Smooth muscle cell (in vitro differentiated cells): ENCODE data around the gene FCRLB. TPM values are rescaled to one million over a fixed set of nuclear protein-coding genes. Genes with fewer than 3 reads are reported as not detected.

ENCODE experiments used
- DNase-seq: peaks from one replicate; lab custom pipeline; 2025; ENCODE audit not compliant: unreplicated experiment; lab: John Stamatoyannopoulos, UW
- H2AFZ ChIP-seq: fragments of 200-600 bp; sonication (generic); 2 replicates; pipeline ENCODE4 v1.6.0; 2016; ENCODE audit warnings: antibody characterized with exemption, low read depth, mild to moderate bottlenecking
- H3F3A ChIP-seq: fragments of 200-600 bp; sonication (generic); 2 replicates; pipeline ENCODE4 v1.6.0; 2017; ENCODE audit warnings: antibody characterized with exemption, low read depth
- H3K27ac ChIP-seq: fragments of 200-600 bp; sonication (generic); 2 replicates; pipeline ENCODE4 v1.5.1; 2016; ENCODE audit warnings: low read depth, mild to moderate bottlenecking
- H3K27me3 ChIP-seq: fragments of 200-600 bp; sonication (generic); 2 replicates; pipeline ENCODE4 v1.6.1; 2016; ENCODE audit warnings: low read depth, mild to moderate bottlenecking
- H3K36me3 ChIP-seq: fragments of 200-600 bp; sonication (generic); 2 replicates; pipeline ENCODE4 v1.5.1; 2016; ENCODE audit warnings: low read depth
- H3K4me1 ChIP-seq: fragments of 200-600 bp; sonication (generic); 2 replicates; pipeline ENCODE4 v1.5.1; 2016; ENCODE audit warnings: low read depth
- H3K4me2 ChIP-seq: fragments of 200-600 bp; sonication (generic); 2 replicates; pipeline ENCODE4 v1.6.0; 2016; ENCODE audit warnings: mild to moderate bottlenecking
- H3K4me3 ChIP-seq: fragments of 200-600 bp; sonication (generic); 2 replicates; pipeline ENCODE4 v1.5.1; 2016; ENCODE audit warnings: mild to moderate bottlenecking
- H3K79me2 ChIP-seq: fragments of 200-600 bp; sonication (generic); 2 replicates; pipeline ENCODE4 v1.6.0; 2016; ENCODE audit warnings: low read depth, mild to moderate bottlenecking
- H3K9ac ChIP-seq: fragments of 200-600 bp; sonication (generic); 2 replicates; pipeline ENCODE4 v1.6.0; 2016; ENCODE audit warnings: low read depth
- H3K9me3 ChIP-seq: fragments of 200-600 bp; sonication (generic); replicated peaks from 2 replicates; pipeline ENCODE4 v1.5.1; 2016; ENCODE audit warnings: low read depth
- H4K20me1 ChIP-seq: fragments of 200-600 bp; sonication (generic); 2 replicates; pipeline ENCODE4 v1.6.0; 2016; ENCODE audit warnings: low read depth
- WGBS: methylation state at CpG from one replicate; pipeline ENCODE4 v1.1.7; 2016; ENCODE audit warnings: low lambda C conversion rate; 5-methylcytosine and 5-hydroxymethylcytosine counted together
- polyA plus RNA-seq: library from polyadenylated mRNA; unstranded; fragments of >200 nt; fragmentation: Nextera tagmentation; extraction: Ambion mirVana; gene quantifications from 2 replicates; pipeline ENCODE4 v1.2.1, GENCODE V29; 2016
- total RNA-seq: library from RNA; depleted of rRNA; stranded (reverse); fragments of >200 nt; gene quantifications from 2 replicates; pipeline ENCODE4 v1.2.3, GENCODE V29; 2014
- TF ChIP-seq, protein P1 (sequence below): fragments of 200-600 bp; sonication (generic); IDR thresholded peaks from 2 replicates; pipeline ENCODE4 v1.5.1; 2017; ENCODE audit warnings: borderline replicate concordance, mild to moderate bottlenecking, antibody characterized with exemption; ENCODE audit not compliant: insufficient read depth, poor library complexity, severe bottlenecking

FCRLB gene
- total and polyA plus RNA-seq, 2 experiments from 2014 or later: 0.50 to 0.99 TPM

- H3K36me3 ChIP-seq: no peaks in the 10 kb centered on the region
- H3F3A ChIP-seq: no peaks in the 10 kb centered on the region
- DNase-seq: no peak
- no peaks in the 10 kb centered on the region for H4K20me1 ChIP-seq
- TF ChIP-seq, protein P1, sequence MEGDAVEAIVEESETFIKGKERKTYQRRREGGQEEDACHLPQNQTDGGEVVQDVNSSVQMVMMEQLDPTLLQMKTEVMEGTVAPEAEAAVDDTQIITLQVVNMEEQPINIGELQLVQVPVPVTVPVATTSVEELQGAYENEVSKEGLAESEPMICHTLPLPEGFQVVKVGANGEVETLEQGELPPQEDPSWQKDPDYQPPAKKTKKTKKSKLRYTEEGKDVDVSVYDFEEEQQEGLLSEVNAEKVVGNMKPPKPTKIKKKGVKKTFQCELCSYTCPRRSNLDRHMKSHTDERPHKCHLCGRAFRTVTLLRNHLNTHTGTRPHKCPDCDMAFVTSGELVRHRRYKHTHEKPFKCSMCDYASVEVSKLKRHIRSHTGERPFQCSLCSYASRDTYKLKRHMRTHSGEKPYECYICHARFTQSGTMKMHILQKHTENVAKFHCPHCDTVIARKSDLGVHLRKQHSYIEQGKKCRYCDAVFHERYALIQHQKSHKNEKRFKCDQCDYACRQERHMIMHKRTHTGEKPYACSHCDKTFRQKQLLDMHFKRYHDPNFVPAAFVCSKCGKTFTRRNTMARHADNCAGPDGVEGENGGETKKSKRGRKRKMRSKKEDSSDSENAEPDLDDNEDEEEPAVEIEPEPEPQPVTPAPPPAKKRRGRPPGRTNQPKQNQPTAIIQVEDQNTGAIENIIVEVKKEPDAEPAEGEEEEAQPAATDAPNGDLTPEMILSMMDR: no peak
- peak overlapping the region; percentile 97 for H3K27ac ChIP-seq
- no peak overlapping the region for H3K9ac ChIP-seq
- no peak overlapping the region for H3K4me2 ChIP-seq
- no peaks in the 10 kb centered on the region for H3K79me2 ChIP-seq
- H2AFZ ChIP-seq: no peak overlapping the region
- H3K4me3 ChIP-seq: no peak overlapping the region
- H3K4me1 ChIP-seq: no peaks in the 10 kb centered on the region
- 98% methylated on average over 2 of the region's 2 CpGs for WGBS
- no peaks in the 10 kb centered on the region for H3K9me3 ChIP-seq
- no peaks in the 10 kb centered on the region for H3K27me3 ChIP-seq
These were observed 13.8 kb upstream of the FCRLB start for GRCh38 chr1:161707503-161707902.

DNA sequence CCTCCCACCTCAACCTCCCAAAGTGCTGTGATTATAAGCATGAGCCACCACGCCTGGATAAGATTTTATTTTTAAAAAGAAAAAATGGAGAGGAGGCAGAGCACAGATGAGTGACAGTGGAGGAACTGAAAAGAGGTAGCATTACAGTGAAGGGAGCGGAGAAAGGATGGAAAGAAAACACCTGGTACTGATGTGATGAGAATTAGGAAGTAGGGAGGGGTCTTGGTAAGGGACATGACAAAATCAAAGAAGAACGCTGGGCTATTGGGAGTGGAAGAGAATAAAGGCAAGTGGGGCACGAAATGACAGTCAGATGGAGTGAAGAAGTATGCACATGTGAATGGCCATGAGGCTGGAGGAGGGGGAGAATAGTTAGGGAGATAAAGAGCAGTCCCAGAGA lies 12.0 kb upstream of the FCRLB start:
- Histone ChIP-seq H2AFZ (no peak overlapping the region), H3K9ac (no peak overlapping the region), H3K27me3 (no peaks in the 10 kb centered on the region), H3K4me2 (no peak overlapping the region), H3K4me1 (no peaks in the 10 kb centered on the region), H3K27ac (no peak overlapping the region), H3K4me3 (no peak overlapping the region), H3F3A (no peaks in the 10 kb centered on the region), H3K9me3 (no peaks in the 10 kb centered on the region), H4K20me1 (no peaks in the 10 kb centered on the region), H3K79me2 (no peaks in the 10 kb centered on the region), H3K36me3 (no peaks in the 10 kb centered on the region)
- no peak for DNase-seq
- WGBS: 91% methylated on average over 4 of the region's 4 CpGs
- TF ChIP-seq, protein P1: no peak

- H3F3A ChIP-seq: no peaks in the 10 kb centered on the region
- H3K4me1 ChIP-seq: no peaks in the 10 kb centered on the region
- H3K4me2 ChIP-seq: no peak overlapping the region
- 77% methylated on average over 4 of the region's 4 CpGs for WGBS
- H3K79me2 ChIP-seq: no peaks in the 10 kb centered on the region
- no peaks in the 10 kb centered on the region for H3K27me3 ChIP-seq
- H4K20me1 ChIP-seq: no peaks in the 10 kb centered on the region
- no peak for DNase-seq
- TF ChIP-seq, protein P1: no peak
- H3K36me3 ChIP-seq: no peaks in the 10 kb centered on the region
- no peaks in the 10 kb centered on the region for H3K9me3 ChIP-seq
- H3K4me3 ChIP-seq: no peak overlapping the region
- H3K27ac ChIP-seq: no peak overlapping the region
- no peak overlapping the region for H3K9ac ChIP-seq
- H2AFZ ChIP-seq: no peak overlapping the region
These were observed 10.8 kb upstream of the FCRLB start for GRCh38 chr1:161710560-161710959.

- H3F3A ChIP-seq: no peaks in the 10 kb centered on the region
- DNase-seq: no peak
- no peaks in the 10 kb centered on the region for H3K4me1 ChIP-seq
- no peak overlapping the region for H3K4me3 ChIP-seq
- no peaks in the 10 kb centered on the region for H3K36me3 ChIP-seq
- no peaks in the 10 kb centered on the region for H3K27me3 ChIP-seq
- no peaks in the 10 kb centered on the region for H3K79me2 ChIP-seq
- 84% methylated on average over 8 of the region's 8 CpGs for WGBS
- no peak overlapping the region for H3K9ac ChIP-seq
- no peak overlapping the region for H3K27ac ChIP-seq
- H4K20me1 ChIP-seq: no peaks in the 10 kb centered on the region
- no peaks in the 10 kb centered on the region for H3K9me3 ChIP-seq
- H3K4me2 ChIP-seq: no peak overlapping the region
- no peak overlapping the region for H2AFZ ChIP-seq
- TF ChIP-seq, protein P1: no peak
These were observed 2.6 kb upstream of the FCRLB start for GRCh38 chr1:161718559-161719324.
